IMR-90 (cell line): ENCODE results near the gene TAGLN2. TPM values are rescaled to one million over a fixed set of nuclear protein-coding genes. Genes with fewer than 3 reads are reported as not detected.
A peak's percentile ranks its signal among the peaks of the same experiment; 100 is the strongest.

Experiments
- ATAC-seq: fragments of 200-7000 bp; cut with Tn5 transposase; 2 replicates; pipeline ENCODE4 v1.9.1; 2020; ENCODE audit warnings: low read depth, mild to moderate bottlenecking, moderate library complexity
- BruUV-seq: library from RNA; stranded (reverse); fragments of 400-500 nt; replicated peaks from 2 replicates; lab custom pipeline; 2021; lab: Mats Ljungman, UMichigan
- CTCF ChIA-PET: fragments of 300-600 bp; formaldehyde crosslinking; extraction: SDS; loops from one replicate; lab custom pipeline; 2021; ENCODE audit warnings: antibody characterized with exemption; lab: Yijun Ruan, JAX
- POLR2A ChIA-PET: fragments of 300-600 bp; sonication (Branson Sonifier 250); formaldehyde crosslinking; loops from one replicate; lab custom pipeline; 2022; ENCODE audit warnings: antibody characterized with exemption; ENCODE audit not compliant: unreplicated experiment; lab: Charles Lee
- DNase-seq: peaks from one replicate; pipeline ENCODE4 v3.0.0; 2013
- H2AFZ ChIP-seq: replicated peaks from 2 replicates; pipeline ENCODE3; 2013; ENCODE audit warnings: low read length, mild to moderate bottlenecking; ENCODE audit not compliant: poor library complexity
- H2AK5ac ChIP-seq: 2 replicates; pipeline ENCODE4 v1.6.1; 2013; ENCODE audit warnings: low read depth, low read length, inconsistent platforms
- H2AK9ac ChIP-seq: replicated peaks from 2 replicates; pipeline ENCODE3; 2013; ENCODE audit warnings: mild to moderate bottlenecking, low read depth, low read length, moderate library complexity; ENCODE audit not compliant: poor library complexity
- H2BK120ac ChIP-seq: 2 replicates; pipeline ENCODE4 v1.6.1; 2013; ENCODE audit warnings: low read depth, low read length, inconsistent platforms
- H2BK15ac ChIP-seq: 3 replicates; pipeline ENCODE4 v1.6.1; 2013; ENCODE audit warnings: low read depth, low read length, inconsistent platforms
- H2BK20ac ChIP-seq: 2 replicates; pipeline ENCODE4 v1.6.1; 2013; ENCODE audit warnings: low read depth, mild to moderate bottlenecking, inconsistent platforms, low read length, moderate library complexity
- H2BK5ac ChIP-seq: 2 replicates; pipeline ENCODE4 v1.6.1; 2013; ENCODE audit warnings: mild to moderate bottlenecking, low read depth, low read length, inconsistent platforms; ENCODE audit not compliant: poor library complexity, severe bottlenecking
- H3K14ac ChIP-seq: replicated peaks from 2 replicates; pipeline ENCODE4 v1.6.1; 2013; ENCODE audit warnings: low read depth, low read length, inconsistent platforms
- H3K18ac ChIP-seq: 2 replicates; pipeline ENCODE4 v1.6.1; 2013; ENCODE audit warnings: low read depth, low read length, control low read depth
- H3K23ac ChIP-seq: 2 replicates; pipeline ENCODE4 v1.6.1; 2013; ENCODE audit warnings: low read depth, low read length, inconsistent platforms
- H3K27ac ChIP-seq: 2 replicates; pipeline ENCODE4 v1.5.1; 2013; ENCODE audit warnings: mild to moderate bottlenecking, control low read depth, low read length; ENCODE audit not compliant: insufficient read depth
- H3K27me3 ChIP-seq: 2 replicates; pipeline ENCODE4 v1.6.1; 2013; ENCODE audit warnings: low read length; ENCODE audit not compliant: control insufficient read depth, insufficient read depth
- H3K36me3 ChIP-seq: 2 replicates; pipeline ENCODE4 v1.6.1; 2013; ENCODE audit warnings: low read length, mixed read lengths; ENCODE audit not compliant: control insufficient read depth, insufficient read depth
- H3K4ac ChIP-seq: 2 replicates; pipeline ENCODE4 v1.6.1; 2013; ENCODE audit warnings: low read depth, low read length, inconsistent platforms
- H3K4me1 ChIP-seq: 2 replicates; pipeline ENCODE4 v1.6.1; 2013; ENCODE audit warnings: low read length, mixed read lengths; ENCODE audit not compliant: control insufficient read depth, insufficient read depth
- H3K4me2 ChIP-seq: 2 replicates; pipeline ENCODE4 v1.6.1; 2013; ENCODE audit warnings: low read depth, mild to moderate bottlenecking, control low read depth, low read length, moderate library complexity
- H3K4me3 ChIP-seq: 2 replicates; pipeline ENCODE4 v1.5.1; 2013; ENCODE audit warnings: low read depth, mild to moderate bottlenecking, control low read depth, low read length, moderate library complexity; ENCODE audit not compliant: insufficient read depth
- H3K56ac ChIP-seq: 2 replicates; pipeline ENCODE4 v1.6.1; 2013; ENCODE audit warnings: low read length, inconsistent platforms; ENCODE audit not compliant: insufficient read depth; ENCODE audit errors: extremely low read depth
- H3K79me1 ChIP-seq, 2 experiments: 2 replicates each; pipeline ENCODE4 v1.6.1; 2013; ENCODE audit warnings: low read length in 2 of 2, inconsistent platforms in 1 of 2, low read depth in 1 of 2
- H3K9ac ChIP-seq: 2 replicates; pipeline ENCODE4 v1.6.1; 2013; ENCODE audit warnings: low read depth, low read length, control low read depth
- H3K9me1 ChIP-seq: 2 replicates; pipeline ENCODE4 v1.6.1; 2013; ENCODE audit warnings: low read length, inconsistent platforms; ENCODE audit not compliant: insufficient read depth
- H3K9me3 ChIP-seq: 2 replicates; pipeline ENCODE4 v1.6.1; 2013; ENCODE audit warnings: low read length; ENCODE audit not compliant: control insufficient read depth, insufficient read depth
- H4K20me1 ChIP-seq: 2 replicates; pipeline ENCODE4 v1.6.1; 2013; ENCODE audit warnings: low read length, inconsistent platforms; ENCODE audit not compliant: insufficient read depth
- H4K5ac ChIP-seq: 2 replicates; pipeline ENCODE4 v1.6.1; 2013; ENCODE audit warnings: mild to moderate bottlenecking, low read depth, low read length, control low read depth
- H4K8ac ChIP-seq, 2 experiments: 2 replicates each; pipeline ENCODE4 v1.6.1; 2013; ENCODE audit warnings: low read depth in 2 of 2, low read length in 2 of 2, control low read depth in 1 of 2, inconsistent platforms in 1 of 2
- H4K91ac ChIP-seq: 2 replicates; pipeline ENCODE4 v1.6.1; 2013; ENCODE audit warnings: low read depth, low read length, inconsistent platforms; ENCODE audit not compliant: insufficient read depth
- BHLHE40 ChIP-seq: fragments of 150-350 bp; IDR thresholded peaks from 2 replicates; pipeline ENCODE4 v1.6.1; 2016; ENCODE audit warnings: mild to moderate bottlenecking, low read depth, low read length
- CEBPB ChIP-seq: IDR thresholded peaks from 2 replicates; pipeline ENCODE4 v1.6.1; 2012; ENCODE audit warnings: low read depth, low read length, improper control_type of control experiment
- CHD1 ChIP-seq: IDR thresholded peaks from 2 replicates; pipeline ENCODE4 v1.6.1; 2012; ENCODE audit warnings: low read depth, low read length, improper control_type of control experiment
- CTCF ChIP-seq: conservative IDR thresholded peaks from 2 replicates; pipeline ENCODE4 v1.5.1; 2012; ENCODE audit warnings: mild to moderate bottlenecking, low read depth, low read length, improper control_type of control experiment
- ELK1 ChIP-seq: fragments of 150-350 bp; IDR thresholded peaks from 2 replicates; pipeline ENCODE4 v1.6.1; 2016; ENCODE audit warnings: low read depth, mild to moderate bottlenecking, low read length, moderate library complexity, borderline replicate concordance
- FOS ChIP-seq: fragments of 150-350 bp; IDR thresholded peaks from 2 replicates; pipeline ENCODE4 v1.6.1; 2016; ENCODE audit warnings: low read depth, low read length
- MAFK ChIP-seq: IDR thresholded peaks from 2 replicates; pipeline ENCODE4 v1.6.1; 2012; ENCODE audit warnings: low read depth, low read length, improper control_type of control experiment
- MAZ ChIP-seq: IDR thresholded peaks from 2 replicates; pipeline ENCODE4 v1.6.1; 2012; ENCODE audit warnings: low read depth, mild to moderate bottlenecking, low read length, improper control_type of control experiment, moderate library complexity, borderline replicate concordance
- MXI1 ChIP-seq: IDR thresholded peaks from 2 replicates; pipeline ENCODE4 v1.6.1; 2012; ENCODE audit warnings: low read depth, mild to moderate bottlenecking, low read length, moderate library complexity, borderline replicate concordance
- NFE2L2 ChIP-seq: fragments of 150-350 bp; IDR thresholded peaks from 2 replicates; pipeline ENCODE4 v1.6.1; 2016; ENCODE audit warnings: low read depth, mild to moderate bottlenecking, low read length
- POLR2A ChIP-seq: IDR thresholded peaks from 2 replicates; pipeline ENCODE4 v1.6.1; 2012; ENCODE audit warnings: mild to moderate bottlenecking, low read depth, low read length
- RAD21 ChIP-seq: IDR thresholded peaks from 2 replicates; pipeline ENCODE4 v1.6.1; 2012; ENCODE audit warnings: low read length, improper control_type of control experiment
- RCOR1 ChIP-seq: IDR thresholded peaks from 2 replicates; pipeline ENCODE4 v1.6.1; 2012; ENCODE audit warnings: mild to moderate bottlenecking, low read length, improper control_type of control experiment; ENCODE audit not compliant: insufficient replicate concordance
- RFX5 ChIP-seq: IDR thresholded peaks from 2 replicates; pipeline ENCODE4 v1.8.0; 2012; ENCODE audit warnings: low read depth, mild to moderate bottlenecking, low read length, moderate library complexity
- SMC3 ChIP-seq: fragments of 150-350 bp; IDR thresholded peaks from 2 replicates; pipeline ENCODE4 v1.6.1; 2016; ENCODE audit warnings: low read depth, mild to moderate bottlenecking, antibody characterized with exemption, low read length, moderate library complexity
- USF2 ChIP-seq: fragments of 150-350 bp; IDR thresholded peaks from 2 replicates; pipeline ENCODE4 v1.6.1; 2017; ENCODE audit warnings: mild to moderate bottlenecking, antibody characterized with exemption, low read length, low read depth
- WGBS, 2 experiments: methylation state at CpG; one replicate each; pipeline versions ENCODE4 v1.1.5 to v1.1.7; 2013; ENCODE audit warnings: missing lambda C conversion rate in 2 of 2; ENCODE audit not compliant: insufficient read length in 1 of 2; ENCODE audit errors: extremely low coverage in 2 of 2; 5-methylcytosine and 5-hydroxymethylcytosine counted together
- dilution Hi-C: fragments of 300-500 bp; cut with HindIII; formaldehyde crosslinking; loops from one replicate; pipeline ENCODE4 v1.14.3; 2018; ENCODE audit warnings: low sequenced_read_pairs; ENCODE audit not compliant: unreplicated experiment
- in situ Hi-C: fragments of 300-500 bp; cut with MboI; formaldehyde crosslinking; loops from 3 replicates; pipeline ENCODE4 v1.14.3; 2019; ENCODE audit warnings: low sequenced_read_pairs, inconsistent platforms, mixed read lengths
- intact Hi-C: fragments of 100-400 bp; cut with micrococcal nuclease; formaldehyde crosslinking; loops from 2 replicates; pipeline ENCODE4 v1.10.0; 2022
- polyA plus RNA-seq, 3 experiments: library from polyadenylated mRNA; depleted of rRNA; stranded (reverse); fragments of >200 nt; gene quantifications; 2 replicates each; pipeline ENCODE4 v1.2.3, GENCODE V29; 2012; ENCODE audit warnings: low replicate concordance in 1 of 3
- total RNA-seq: library from RNA; depleted of rRNA; stranded (reverse); fragments of >200 nt; gene quantifications from 2 replicates; pipeline ENCODE4 v1.2.3, GENCODE V29; 2012

TAGLN2 gene
- total and polyA plus RNA-seq, 2 of the 4 experiments (the other 2 are of a cell fraction) = 440 to 634 TPM

DNA sequence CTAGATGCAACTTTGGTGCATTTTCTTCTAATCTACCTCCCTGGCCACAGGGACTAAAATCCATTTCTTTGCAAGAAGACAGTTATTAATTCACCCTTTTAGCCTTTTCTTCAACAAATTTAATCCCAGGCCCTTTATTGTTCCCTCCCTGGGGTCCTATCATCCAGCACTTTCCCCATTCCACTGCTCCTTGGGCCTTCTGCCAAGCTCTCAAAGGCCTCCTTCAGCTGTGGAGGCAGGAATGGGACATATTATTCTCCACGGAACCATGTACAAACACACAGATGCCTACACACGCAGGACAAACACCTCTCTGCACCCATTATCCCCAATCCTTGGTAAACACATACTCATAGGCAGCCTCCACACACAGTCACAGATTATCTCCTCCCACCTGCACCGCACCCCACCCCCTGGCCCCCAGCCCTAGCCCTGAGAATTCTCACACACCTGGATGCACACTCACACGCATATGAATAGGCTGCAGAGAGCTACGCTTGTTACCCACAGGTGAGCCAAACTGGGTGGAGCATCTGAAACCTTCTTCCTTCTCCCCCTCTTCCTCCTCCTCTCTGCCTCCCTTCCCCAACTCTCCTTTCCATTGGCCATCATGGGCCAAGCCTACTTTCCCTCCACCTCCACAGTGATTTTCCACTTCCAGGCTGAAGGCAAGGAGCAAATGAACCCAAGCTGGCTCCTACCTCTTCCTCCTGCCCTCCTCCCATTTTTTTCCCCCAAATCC is 11.7 kb downstream of the TAGLN2 start:
- Histone ChIP-seq H3K4me2 (no peak overlapping the region), H3K4me3 (no peak overlapping the region), H3K79me1 (peaks cover 4 to 53% of the 10 kb centered on the region in 2 experiments), H3K36me3 (peaks cover 14% of the 10 kb centered on the region), H3K14ac (no peak overlapping the region), H2BK120ac (no peak overlapping the region), H2BK15ac (no peak overlapping the region), H4K8ac (no peak overlapping the region), H4K91ac (no peak overlapping the region), H2AK5ac (no peak overlapping the region), H4K20me1 (peaks cover 31% of the 10 kb centered on the region), H3K18ac (no peak overlapping the region), H3K27me3 (no peaks in the 10 kb centered on the region), H2BK20ac (no peak overlapping the region), H2AK9ac (no peak overlapping the region), H3K23ac (no peak overlapping the region), H3K27ac (no peak overlapping the region), H2AFZ (no peak overlapping the region), H3K4me1 (peaks cover 41% of the 10 kb centered on the region), H3K9me3 (no peaks in the 10 kb centered on the region), H3K4ac (0 out of 2 replicates have a peak overlapping the region, but pooled peaks have one; percentile 18), H3K9me1 (peaks cover 41% of the 10 kb centered on the region), H3K9ac (no peak overlapping the region), H3K56ac (no peak overlapping the region), H2BK5ac (no peak overlapping the region), H4K5ac (no peak overlapping the region)
- 45% methylated on average over 2 of the region's 5 CpGs; no CpG with 5 or more reads in 1 of the 2 experiments for WGBS, 2 experiments
- ATAC-seq (no peak), DNase-seq (no peak)
- ChIA-PET CTCF (no interaction called here), POLR2A (no interaction called here)
- no peak for TF ChIP-seq NFE2L2
- TF ChIP-seq RAD21 = no peak
- no peak for TF ChIP-seq RFX5
- no peak for TF ChIP-seq MXI1
- no peak for TF ChIP-seq USF2
- no peak for TF ChIP-seq MAFK
- no peak for TF ChIP-seq RCOR1
- TF ChIP-seq SMC3 = no peak
- no peak for TF ChIP-seq CEBPB
- TF ChIP-seq BHLHE40 = no peak
- TF ChIP-seq POLR2A = no peak
- no peak for TF ChIP-seq MAZ
- TF ChIP-seq CTCF = no peak
- TF ChIP-seq CHD1 = no peak
- TF ChIP-seq FOS = no peak
- TF ChIP-seq ELK1 = no peak
- intact Hi-C loops = no loop called here
- no TSS peak for BruUV-seq
- dilution Hi-C loops = no loop called here
- in situ Hi-C loops = no loop called here
